SK-N-SH treated with all-trans-retinoic acid at 6 μM for 48 hours (cell line): ENCODE measurements around the gene NOS3.

Experiments
- ATAC-seq: fragments of 200-7000 bp; cut with Tn5 transposase; 3 replicates; pipeline ENCODE4 v1.9.1; 2020; ENCODE audit warnings: mild to moderate bottlenecking, moderate library complexity
- ARNTL ChIP-seq: fragments of 450-650 bp; formaldehyde crosslinking; IDR thresholded peaks from 2 replicates; pipeline ENCODE4 v1.5.0; 2020; ENCODE audit warnings: low read depth, mild to moderate bottlenecking, moderate library complexity, borderline replicate concordance
- CREB5 ChIP-seq: fragments of 250-450 bp; sonication (Bioruptor Pico); IDR thresholded peaks from 2 replicates; pipeline ENCODE4 v1.5.1; 2020; ENCODE audit warnings: low read depth, mild to moderate bottlenecking, moderate library complexity
- CSDC2 ChIP-seq: fragments of 250-450 bp; sonication (Bioruptor Pico); IDR thresholded peaks from 2 replicates; pipeline ENCODE4 v1.5.0; 2020; ENCODE audit warnings: mild to moderate bottlenecking, moderate library complexity
- ESRRG ChIP-seq: fragments of 250-450 bp; sonication (Bioruptor Pico); IDR thresholded peaks from 2 replicates; pipeline ENCODE4 v1.6.1; 2021; ENCODE audit warnings: mild to moderate bottlenecking
- GLIS3 ChIP-seq: fragments of 250-450 bp; sonication (Bioruptor Pico); IDR thresholded peaks from 2 replicates; pipeline ENCODE4 v1.5.0; 2020; ENCODE audit warnings: mild to moderate bottlenecking, moderate library complexity
- ISL1 ChIP-seq: fragments of 250-450 bp; sonication (Bioruptor Pico); IDR thresholded peaks from 2 replicates; pipeline ENCODE4 v2.1.2; 2022; ENCODE audit warnings: mild to moderate bottlenecking, moderate library complexity
- OSR1 ChIP-seq: fragments of 250-450 bp; sonication (Bioruptor Pico); IDR thresholded peaks from 2 replicates; pipeline ENCODE4 v1.8.0; 2022; ENCODE audit warnings: moderate library complexity, mild to moderate bottlenecking, inconsistent platforms
- PPARA ChIP-seq: fragments of 250-450 bp; sonication (Bioruptor Pico); IDR thresholded peaks from 2 replicates; pipeline ENCODE4 v1.5.0; 2020; ENCODE audit warnings: mild to moderate bottlenecking, borderline replicate concordance
- RARB ChIP-seq: fragments of 250-450 bp; sonication (Bioruptor Pico); IDR thresholded peaks from 2 replicates; pipeline ENCODE4 v1.8.0; 2021; ENCODE audit warnings: mild to moderate bottlenecking, moderate library complexity
- SNAI2 ChIP-seq: fragments of 250-450 bp; sonication (Bioruptor Pico); IDR thresholded peaks from 2 replicates; pipeline ENCODE4 v1.5.0; 2020; ENCODE audit warnings: mild to moderate bottlenecking, moderate library complexity
- TCF4 ChIP-seq: fragments of 250-450 bp; sonication (Bioruptor Pico); IDR thresholded peaks from 2 replicates; pipeline ENCODE4 v1.8.0; 2021; ENCODE audit warnings: mild to moderate bottlenecking, moderate library complexity, borderline replicate concordance
- TOX ChIP-seq: fragments of 250-450 bp; sonication (Bioruptor Pico); IDR thresholded peaks from 2 replicates; pipeline ENCODE4 v1.8.0; 2021; ENCODE audit warnings: mild to moderate bottlenecking, moderate library complexity, borderline replicate concordance
- ZC3H10 ChIP-seq: fragments of 250-450 bp; sonication (Bioruptor Pico); IDR thresholded peaks from 2 replicates; pipeline ENCODE4 v1.5.1; 2021; ENCODE audit warnings: mild to moderate bottlenecking, moderate library complexity
- ZFP3 ChIP-seq: fragments of 250-450 bp; sonication (Bioruptor Pico); IDR thresholded peaks from 2 replicates; pipeline ENCODE4 v1.5.0; 2020; ENCODE audit warnings: mild to moderate bottlenecking, moderate library complexity
- ZFP30 ChIP-seq: fragments of 450-650 bp; formaldehyde crosslinking; IDR thresholded peaks from 2 replicates; pipeline ENCODE4 v1.5.0; 2022; ENCODE audit warnings: mild to moderate bottlenecking, moderate library complexity
- ZNF70 ChIP-seq: fragments of 450-650 bp; formaldehyde crosslinking; IDR thresholded peaks from 2 replicates; pipeline ENCODE4 v1.5.0; 2020; ENCODE audit warnings: mild to moderate bottlenecking, moderate library complexity
- ZNF8 ChIP-seq: fragments of 450-650 bp; formaldehyde crosslinking; IDR thresholded peaks from 2 replicates; pipeline ENCODE4 v1.5.0; 2020; ENCODE audit warnings: mild to moderate bottlenecking, moderate library complexity
- TF ChIP-seq, protein P1 (sequence below): fragments of 250-450 bp; sonication (Bioruptor Pico); IDR thresholded peaks from 2 replicates; pipeline ENCODE4 v1.8.0; 2021; ENCODE audit warnings: low read depth, mild to moderate bottlenecking, moderate library complexity, borderline replicate concordance
- TF ChIP-seq, protein P2 (sequence below): fragments of 250-450 bp; sonication (Bioruptor Pico); IDR thresholded peaks from 2 replicates; pipeline ENCODE4 v1.5.0; 2020; ENCODE audit warnings: mild to moderate bottlenecking, moderate library complexity
- TF ChIP-seq, protein P3 (sequence below): fragments of 250-450 bp; sonication (Bioruptor Pico); IDR thresholded peaks from 2 replicates; pipeline ENCODE4 v1.5.1; 2021; ENCODE audit warnings: mild to moderate bottlenecking, moderate library complexity

The NOS3 gene

GRCh38 chr7:150944066-150945042 lies 46.5 kb upstream of the NOS3 start:
- no peak for ATAC-seq
- TF ChIP-seq ZFP30 (CRISPR knock-in tag) (no peak), OSR1 (CRISPR knock-in tag) (no peak)

- no peak for ATAC-seq
- TF ChIP-seq TOX (no peak), ARNTL (CRISPR knock-in tag) (no peak), PPARA (no peak), ZFP30 (CRISPR knock-in tag) (no peak), RARB (no peak), ISL1 (CRISPR knock-in tag) (no peak), GLIS3 (CRISPR knock-in tag) (no peak)
- TF ChIP-seq, protein P1, sequence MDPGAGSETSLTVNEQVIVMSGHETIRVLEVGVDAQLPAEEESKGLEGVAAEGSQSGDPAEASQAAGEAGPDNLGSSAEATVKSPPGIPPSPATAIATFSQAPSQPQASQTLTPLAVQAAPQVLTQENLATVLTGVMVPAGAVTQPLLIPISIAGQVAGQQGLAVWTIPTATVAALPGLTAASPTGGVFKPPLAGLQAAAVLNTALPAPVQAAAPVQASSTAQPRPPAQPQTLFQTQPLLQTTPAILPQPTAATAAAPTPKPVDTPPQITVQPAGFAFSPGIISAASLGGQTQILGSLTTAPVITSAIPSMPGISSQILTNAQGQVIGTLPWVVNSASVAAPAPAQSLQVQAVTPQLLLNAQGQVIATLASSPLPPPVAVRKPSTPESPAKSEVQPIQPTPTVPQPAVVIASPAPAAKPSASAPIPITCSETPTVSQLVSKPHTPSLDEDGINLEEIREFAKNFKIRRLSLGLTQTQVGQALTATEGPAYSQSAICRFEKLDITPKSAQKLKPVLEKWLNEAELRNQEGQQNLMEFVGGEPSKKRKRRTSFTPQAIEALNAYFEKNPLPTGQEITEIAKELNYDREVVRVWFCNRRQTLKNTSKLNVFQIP, result no peak
- TF ChIP-seq, protein P2, sequence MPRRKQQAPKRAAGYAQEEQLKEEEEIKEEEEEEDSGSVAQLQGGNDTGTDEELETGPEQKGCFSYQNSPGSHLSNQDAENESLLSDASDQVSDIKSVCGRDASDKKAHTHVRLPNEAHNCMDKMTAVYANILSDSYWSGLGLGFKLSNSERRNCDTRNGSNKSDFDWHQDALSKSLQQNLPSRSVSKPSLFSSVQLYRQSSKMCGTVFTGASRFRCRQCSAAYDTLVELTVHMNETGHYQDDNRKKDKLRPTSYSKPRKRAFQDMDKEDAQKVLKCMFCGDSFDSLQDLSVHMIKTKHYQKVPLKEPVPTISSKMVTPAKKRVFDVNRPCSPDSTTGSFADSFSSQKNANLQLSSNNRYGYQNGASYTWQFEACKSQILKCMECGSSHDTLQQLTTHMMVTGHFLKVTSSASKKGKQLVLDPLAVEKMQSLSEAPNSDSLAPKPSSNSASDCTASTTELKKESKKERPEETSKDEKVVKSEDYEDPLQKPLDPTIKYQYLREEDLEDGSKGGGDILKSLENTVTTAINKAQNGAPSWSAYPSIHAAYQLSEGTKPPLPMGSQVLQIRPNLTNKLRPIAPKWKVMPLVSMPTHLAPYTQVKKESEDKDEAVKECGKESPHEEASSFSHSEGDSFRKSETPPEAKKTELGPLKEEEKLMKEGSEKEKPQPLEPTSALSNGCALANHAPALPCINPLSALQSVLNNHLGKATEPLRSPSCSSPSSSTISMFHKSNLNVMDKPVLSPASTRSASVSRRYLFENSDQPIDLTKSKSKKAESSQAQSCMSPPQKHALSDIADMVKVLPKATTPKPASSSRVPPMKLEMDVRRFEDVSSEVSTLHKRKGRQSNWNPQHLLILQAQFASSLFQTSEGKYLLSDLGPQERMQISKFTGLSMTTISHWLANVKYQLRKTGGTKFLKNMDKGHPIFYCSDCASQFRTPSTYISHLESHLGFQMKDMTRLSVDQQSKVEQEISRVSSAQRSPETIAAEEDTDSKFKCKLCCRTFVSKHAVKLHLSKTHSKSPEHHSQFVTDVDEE, result no peak
- TF ChIP-seq, all 23 proteins: peak for 0
These were observed 45.5 kb upstream of the NOS3 start for GRCh38 chr7:150945171-150945852.

DNA sequence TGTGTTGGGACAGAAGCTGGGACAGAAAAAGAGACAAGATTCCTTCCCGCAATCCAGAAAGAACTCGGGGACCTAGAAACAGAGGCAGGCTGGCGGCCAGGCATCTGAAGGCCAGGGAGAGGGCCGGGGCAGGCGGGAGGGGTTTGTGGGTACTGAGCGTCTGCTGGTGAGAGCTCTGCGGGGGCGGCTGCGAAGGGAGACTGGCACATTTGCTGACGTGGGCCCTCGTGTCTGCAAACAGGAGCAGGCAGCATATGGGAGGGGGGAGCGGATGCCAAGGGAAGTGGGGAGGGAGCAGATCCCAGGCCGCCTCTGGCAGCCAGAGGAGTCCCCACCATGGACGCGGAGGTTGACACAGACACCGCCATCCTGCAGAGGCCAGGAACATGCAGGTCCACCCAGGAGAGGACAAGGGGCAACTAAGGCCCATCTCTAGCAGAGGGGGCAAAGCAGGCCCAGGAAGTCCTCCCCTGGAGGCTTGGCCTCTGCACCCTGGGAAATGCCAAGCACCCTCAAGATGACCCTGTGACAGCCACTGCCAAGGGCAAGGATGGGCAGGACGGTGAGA lies 44.9 kb upstream of the NOS3 start:
- ATAC-seq, result peak; percentile 38
- TF ChIP-seq ARNTL (CRISPR knock-in tag) (no peak), CREB5 (CRISPR knock-in tag) (no peak), ZNF70 (CRISPR knock-in tag) (peak; percentile 20; the same call in 1 of the 2 replicates), TOX (no peak), TCF4 (peak; percentile 74), RARB (no peak), CSDC2 (CRISPR knock-in tag) (no peak), PPARA (no peak), OSR1 (CRISPR knock-in tag) (no peak), SNAI2 (CRISPR knock-in tag) (peak; percentile 90; the same call in 1 of the 2 replicates), ZC3H10 (no peak), ESRRG (CRISPR knock-in tag) (no peak), GLIS3 (CRISPR knock-in tag) (no peak), ZFP3 (CRISPR knock-in tag) (no peak), ZNF8 (CRISPR knock-in tag) (no peak), ISL1 (CRISPR knock-in tag) (peak; percentile 31), ZFP30 (CRISPR knock-in tag) (no peak)
- TF ChIP-seq, protein P3, sequence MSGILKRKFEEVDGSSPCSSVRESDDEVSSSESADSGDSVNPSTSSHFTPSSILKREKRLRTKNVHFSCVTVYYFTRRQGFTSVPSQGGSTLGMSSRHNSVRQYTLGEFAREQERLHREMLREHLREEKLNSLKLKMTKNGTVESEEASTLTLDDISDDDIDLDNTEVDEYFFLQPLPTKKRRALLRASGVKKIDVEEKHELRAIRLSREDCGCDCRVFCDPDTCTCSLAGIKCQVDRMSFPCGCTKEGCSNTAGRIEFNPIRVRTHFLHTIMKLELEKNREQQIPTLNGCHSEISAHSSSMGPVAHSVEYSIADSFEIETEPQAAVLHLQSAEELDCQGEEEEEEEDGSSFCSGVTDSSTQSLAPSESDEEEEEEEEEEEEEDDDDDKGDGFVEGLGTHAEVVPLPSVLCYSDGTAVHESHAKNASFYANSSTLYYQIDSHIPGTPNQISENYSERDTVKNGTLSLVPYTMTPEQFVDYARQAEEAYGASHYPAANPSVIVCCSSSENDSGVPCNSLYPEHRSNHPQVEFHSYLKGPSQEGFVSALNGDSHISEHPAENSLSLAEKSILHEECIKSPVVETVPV (CRISPR knock-in tag), result no peak
- TF ChIP-seq, protein P2, result peak; percentile 86
- TF ChIP-seq, protein P1, result no peak
